GM21526 (cell line): ENCODE measurements around the gene TSNAXIP1.

Source experiments
- ATAC-seq: cut with Tn5 transposase; IDR thresholded peaks from one replicate; pipeline ENCODE4 v1.9.1; 2021; ENCODE audit warnings: moderate library complexity; ENCODE audit not compliant: unreplicated experiment, low FRiP score

TSNAXIP1 gene

GRCh38 chr16:67806428-67807147, at the start of gene TSNAXIP1, which contains the start of gene RANBP10:
Gene TSNAXIP1 (plus strand): TSS chr16:67806889. CDS start chr16:67807150, 261 bp downstream.
Gene RANBP10 (minus strand): TSS chr16:67806560. CDS start chr16:67806536, 24 bp downstream.
- ATAC-seq, result peak; percentile 90

GRCh38 chr16:67758006-67758405, 48.7 kb upstream of the TSNAXIP1 start:
- no peak for ATAC-seq

GRCh38 chr16:67758966-67759365, 47.7 kb upstream of the TSNAXIP1 start:
- no peak for ATAC-seq

- no peak for ATAC-seq
These were observed 46.3 kb upstream of the TSNAXIP1 start for GRCh38 chr16:67760206-67760955.

- no peak for ATAC-seq
These were observed 45.8 kb upstream of the TSNAXIP1 start for GRCh38 chr16:67760956-67761230.

GRCh38 chr16:67761924-67762323, 44.8 kb upstream of the TSNAXIP1 start:
- no peak for ATAC-seq

GRCh38 chr16:67762385-67762784, 44.3 kb upstream of the TSNAXIP1 start:
- ATAC-seq, result no peak

- ATAC-seq, result no peak
These were observed 43.6 kb upstream of the TSNAXIP1 start for GRCh38 chr16:67763066-67763465.

GRCh38 chr16:67764158-67764667, 42.5 kb upstream of the TSNAXIP1 start:
- no peak for ATAC-seq

GRCh38 chr16:67766291-67766690, 40.4 kb upstream of the TSNAXIP1 start:
- ATAC-seq, result no peak

DNA sequence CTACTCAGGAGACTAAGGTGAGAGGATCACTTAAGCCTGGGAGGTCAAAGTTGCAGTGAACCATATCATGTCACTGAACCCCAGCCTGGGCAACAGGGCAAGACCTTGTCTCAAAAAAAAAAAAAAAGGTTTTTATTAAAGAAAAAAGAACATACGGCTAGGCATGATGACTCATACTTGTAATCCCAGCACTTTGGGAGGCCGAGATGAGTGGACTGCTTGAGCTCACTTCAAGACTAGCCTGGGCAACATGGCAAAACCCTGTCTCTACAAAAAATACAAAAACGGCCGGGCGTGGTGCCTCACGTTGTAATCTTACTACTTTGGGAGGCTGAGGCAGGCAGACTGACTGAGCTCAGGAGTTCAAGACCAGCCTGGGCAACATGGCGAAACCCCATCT, 38.7 kb upstream of the TSNAXIP1 start:
- no peak for ATAC-seq

DNA sequence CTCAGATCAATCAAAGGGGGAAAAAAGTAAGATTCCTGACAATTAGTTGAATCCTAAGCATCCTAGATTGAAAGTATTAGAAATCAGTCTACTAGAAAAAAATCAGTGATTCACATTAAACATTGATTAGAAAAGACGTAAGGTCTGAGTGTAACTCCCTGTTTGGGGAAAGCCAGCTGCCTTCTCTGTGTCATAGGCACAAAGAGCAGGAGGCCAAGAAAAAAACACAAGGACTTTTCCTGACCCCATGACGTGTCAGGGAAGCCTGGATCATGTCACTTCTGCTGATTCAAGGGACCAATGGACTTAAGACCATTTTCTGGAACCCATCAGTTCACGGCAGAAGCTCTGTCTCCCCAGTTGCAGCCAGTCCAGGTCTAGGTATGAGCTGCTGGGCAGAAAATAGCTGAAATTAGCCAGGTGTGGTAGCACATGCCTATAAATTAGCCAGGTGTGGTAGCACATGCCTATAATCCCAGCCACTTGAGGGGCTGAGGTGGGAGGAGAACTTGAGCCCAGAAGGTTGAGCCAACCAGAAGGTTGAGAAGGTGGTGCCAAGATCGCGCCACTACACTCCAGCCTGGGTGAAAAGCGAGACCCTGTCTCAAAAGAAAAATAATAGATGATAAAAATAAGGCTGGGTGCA, 36.2 kb upstream of the TSNAXIP1 start:
- ATAC-seq, result no peak

GRCh38 chr16:67773099-67773498, 33.6 kb upstream of the TSNAXIP1 start:
- no peak for ATAC-seq

GRCh38 chr16:67773569-67774456, 32.9 kb upstream of the TSNAXIP1 start:
- no peak for ATAC-seq

DNA sequence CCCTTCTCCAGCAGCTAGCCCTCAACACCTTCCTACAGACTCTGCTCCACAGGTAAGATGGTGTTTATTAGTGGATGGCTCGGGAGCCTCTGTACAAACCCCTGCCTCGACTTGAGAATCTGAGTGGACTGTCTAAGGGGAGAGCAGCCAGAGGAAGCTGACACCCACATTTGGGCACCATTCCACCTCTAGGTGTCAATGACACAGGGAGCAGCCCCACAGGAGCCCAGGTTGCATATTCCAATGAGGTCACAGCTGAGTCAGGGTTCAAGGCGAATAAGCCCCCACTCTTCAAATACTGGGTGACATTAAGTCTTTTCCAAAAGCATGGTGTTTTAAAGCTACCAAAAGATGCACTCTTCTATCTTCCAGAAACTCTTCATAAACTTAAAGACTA, 32.2 kb upstream of the TSNAXIP1 start:
- ATAC-seq, result no peak

- no peak for ATAC-seq
These were observed 31.4 kb upstream of the TSNAXIP1 start for GRCh38 chr16:67775273-67775672.

GRCh38 chr16:67779256-67780014, 27.3 kb upstream of the TSNAXIP1 start:
- no peak for ATAC-seq

DNA sequence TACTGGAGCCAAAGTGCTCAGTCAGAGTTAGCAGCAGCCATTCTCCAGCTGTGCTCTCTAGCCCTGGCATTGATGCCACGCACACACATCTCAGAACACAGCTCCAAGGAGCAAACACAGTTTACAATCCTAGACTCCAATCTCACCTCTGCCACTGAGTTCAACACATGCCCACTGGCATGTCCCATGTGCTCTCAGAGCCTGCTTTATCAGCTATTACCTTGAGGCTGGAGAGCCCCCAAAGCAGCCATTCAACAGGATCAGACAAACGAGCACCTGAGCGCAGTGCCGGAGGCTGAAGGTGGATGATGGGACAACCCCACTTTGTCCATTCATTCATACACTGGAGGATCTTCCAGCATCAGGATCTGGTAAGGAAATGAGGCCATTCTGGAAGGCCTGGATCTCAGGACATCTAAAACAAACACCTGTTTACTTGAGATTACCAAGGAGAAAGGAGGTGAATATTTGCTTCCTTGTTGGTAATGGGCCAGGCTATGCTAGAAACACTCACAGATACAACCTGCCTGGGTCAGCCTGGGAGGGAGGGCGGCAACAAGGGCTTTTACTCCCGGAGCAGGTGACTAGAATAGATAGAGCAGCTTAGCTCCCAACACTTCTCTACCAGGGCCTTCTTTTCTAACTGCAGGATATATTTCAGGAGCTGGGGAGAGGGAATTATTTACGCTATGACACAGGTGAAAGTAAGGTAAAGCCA, 25.7 kb upstream of the TSNAXIP1 start:
- no peak for ATAC-seq

GRCh38 chr16:67781565-67781921, 25.1 kb upstream of the TSNAXIP1 start:
- no peak for ATAC-seq
